ENCODE data around the gene ZC3H12D. TPM values are rescaled to one million over a fixed set of nuclear protein-coding genes. Genes with fewer than 3 reads are reported as not detected.

Gene ZC3H12D
- total and polyA plus RNA-seq, 5 experiments from 2014 or later = 1.1 to 63.5 (median 1.7) TPM

DNA sequence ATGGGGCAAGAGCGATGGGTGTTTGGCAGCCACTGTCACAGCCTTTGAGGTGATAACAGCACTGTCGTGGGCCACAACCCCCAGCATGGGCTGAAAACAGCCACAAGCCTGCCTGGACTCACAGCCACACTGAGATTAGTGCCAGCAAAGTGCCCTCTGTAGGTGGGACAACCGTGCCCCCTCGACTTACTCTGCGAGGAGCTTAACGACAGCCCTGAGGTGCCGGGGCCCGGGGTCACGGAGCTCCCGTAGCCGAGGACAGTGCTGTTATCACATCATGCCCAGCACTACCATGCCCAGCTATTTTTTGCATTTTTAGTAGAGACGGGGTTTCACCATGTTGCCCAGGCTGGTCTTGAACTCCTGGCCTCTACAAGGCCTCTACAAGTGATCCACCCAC lies 48.2 kb downstream of the ZC3H12D start:
- H3K27ac Mint-ChIP-seq = no peak overlapping the region
- ATAC-seq (no peak), DNase-seq (no peak)
- peaks cover 4 to 22% (median 11%) of the 10 kb centered on the region in 4 donors for H3K4me1 Mint-ChIP-seq
- H3K27me3 Mint-ChIP-seq = no peaks in the 10 kb centered on the region
- POLR2A ChIA-PET = no interaction called here
- H3K9me3 Mint-ChIP-seq = no peaks in the 10 kb centered on the region
- H3K4me3 Mint-ChIP-seq = no peak overlapping the region
- no peaks in the 10 kb centered on the region for H3K36me3 Mint-ChIP-seq

DNA sequence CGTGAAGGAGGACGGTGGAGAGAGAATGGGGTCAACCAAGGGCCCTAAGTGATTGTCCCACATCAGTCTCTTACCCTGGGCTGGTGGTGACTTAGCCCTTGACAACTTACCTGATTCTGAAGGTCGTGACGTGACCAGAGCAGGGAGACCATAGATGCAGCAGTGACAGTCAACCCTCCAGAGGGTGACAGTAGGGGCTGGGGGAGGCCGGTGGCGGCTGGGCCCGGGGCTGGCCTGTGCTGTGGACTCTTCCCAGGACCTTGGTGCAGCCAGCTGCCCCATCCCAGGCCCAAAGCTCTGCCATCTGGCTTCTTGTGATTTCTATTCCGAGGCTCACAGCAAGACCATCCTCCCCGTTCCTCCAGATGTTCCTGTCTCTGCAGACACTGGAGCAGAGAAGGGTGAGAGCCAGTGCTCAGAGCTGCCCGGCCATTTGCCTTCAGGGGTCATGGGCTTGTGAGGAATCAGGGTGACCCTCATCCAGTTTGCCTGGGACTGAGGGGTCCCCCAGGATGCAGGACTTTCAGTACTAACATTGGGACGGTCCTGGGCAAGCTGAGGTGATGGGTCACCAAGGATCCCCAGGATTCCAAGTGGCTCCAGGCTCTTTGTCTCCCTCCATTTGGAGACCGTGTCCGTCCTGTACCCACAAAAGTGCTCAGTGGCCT lies 48.8 kb downstream of the ZC3H12D start:
- ATAC-seq (no peak), DNase-seq (no peak)
- H3K9me3 Mint-ChIP-seq = no peaks in the 10 kb centered on the region
- no peak overlapping the region for H3K4me3 Mint-ChIP-seq
- no peaks in the 10 kb centered on the region for H3K27me3 Mint-ChIP-seq
- POLR2A ChIA-PET = no interaction called here
- H3K36me3 Mint-ChIP-seq = no peaks in the 10 kb centered on the region
- peak overlapping the region in 1 of 10 donors; percentile 43 for H3K27ac Mint-ChIP-seq
- peaks cover 4 to 22% (median 11%) of the 10 kb centered on the region in 4 donors for H3K4me1 Mint-ChIP-seq

GRCh38 chr6:149433881-149434280 lies 50.9 kb downstream of the ZC3H12D start:
- ATAC-seq = no peak
- POLR2A ChIA-PET = no interaction called here
- Mint-ChIP-seq H3K9me3 (no peaks in the 10 kb centered on the region), H3K27me3 (no peaks in the 10 kb centered on the region), H3K36me3 (no peaks in the 10 kb centered on the region), H3K4me3 (no peak overlapping the region), H3K4me1 (peaks cover 4 to 17% (median 11%) of the 10 kb centered on the region in 4 donors), H3K27ac (peak overlapping the region in 1 of 10 donors; percentile 38)
- no peak for DNase-seq

GRCh38 chr6:149433405-149433804 lies 51.4 kb downstream of the ZC3H12D start:
- POLR2A ChIA-PET = no interaction called here
- no peak for ATAC-seq
- no peak overlapping the region for H3K4me3 Mint-ChIP-seq
- peaks cover 4 to 14% (median 11%) of the 10 kb centered on the region in 4 donors for H3K4me1 Mint-ChIP-seq
- H3K27ac Mint-ChIP-seq = no peak overlapping the region
- no peaks in the 10 kb centered on the region for H3K36me3 Mint-ChIP-seq
- H3K9me3 Mint-ChIP-seq = no peaks in the 10 kb centered on the region
- DNase-seq = no peak
- H3K27me3 Mint-ChIP-seq = peaks cover 0 to 2% (median 0%) of the 10 kb centered on the region in 5 donors

- Mint-ChIP-seq H3K4me1 (peaks cover 1 to 8% (median 5%) of the 10 kb centered on the region in 4 donors), H3K36me3 (no peaks in the 10 kb centered on the region), H3K27ac (peak overlapping the region in 7 of 10 donors; percentile 24 to 89 (median 83)), H3K27me3 (peaks cover 0 to 4% (median 0%) of the 10 kb centered on the region in 5 donors), H3K4me3 (peak overlapping the region; percentile 45 to 86 (median 74)), H3K9me3 (no peaks in the 10 kb centered on the region)
- peak; percentile 70 to 93 (median 84) for DNase-seq
- ATAC-seq = peak; percentile 91 to 96
- POLR2A ChIA-PET = interaction anchor here (0.7 to 1.6 kb wide), 7 partner anchors 86 to 403 kb away, joined by 3 to 6 read pairs (median 4); partner anchors contain the start of gene TAB2
Measured at GRCh38 chr6:149431905-149432775, 52.7 kb downstream of the ZC3H12D start.

DNA sequence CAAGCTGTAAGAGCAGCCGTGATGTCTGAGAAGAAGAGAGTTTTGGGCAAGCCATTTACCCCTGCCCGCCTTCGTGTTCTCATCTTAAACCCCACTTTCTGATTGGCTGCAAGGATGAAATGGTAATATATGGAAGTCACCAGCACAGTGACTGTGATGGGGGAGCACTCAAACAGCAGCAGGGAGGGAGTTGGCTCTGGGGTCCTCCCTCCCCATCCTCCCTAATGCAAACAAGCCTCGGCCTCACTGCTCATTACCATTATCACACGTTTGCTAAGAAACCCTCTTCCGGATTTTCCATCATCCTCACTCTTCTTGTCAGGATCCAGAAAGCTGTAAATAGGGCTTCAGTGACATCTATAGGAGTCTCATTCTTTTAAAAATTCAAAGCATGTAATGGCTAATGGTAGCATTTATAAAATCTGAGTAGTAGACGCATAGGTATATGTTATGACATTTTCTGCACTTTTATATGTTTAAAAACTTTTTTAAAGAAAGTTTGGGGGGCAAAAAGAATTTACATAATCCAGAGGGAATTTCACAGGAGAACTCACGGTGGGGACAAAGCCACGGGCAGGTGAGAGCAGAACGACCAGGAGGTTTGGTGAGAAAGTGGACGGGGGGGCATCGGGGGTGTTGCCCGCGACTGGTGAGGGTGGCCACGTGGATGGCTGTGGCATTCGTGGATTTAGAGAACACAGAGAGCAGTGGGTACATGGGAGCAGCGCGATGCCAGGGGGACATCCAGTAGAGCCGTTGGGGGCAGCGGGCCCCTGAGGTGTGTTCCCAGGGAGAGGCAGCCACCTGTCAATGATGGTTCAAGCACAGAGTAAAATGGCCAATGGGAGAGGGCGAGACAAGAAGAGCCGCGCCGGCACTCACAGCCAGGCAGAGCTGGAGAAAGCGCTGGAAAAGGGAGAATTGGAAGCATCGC lies 55.1 kb downstream of the ZC3H12D start:
- Mint-ChIP-seq H3K27ac (peak overlapping the region in 2 of 10 donors; percentile 19 to 58), H3K4me3 (peak overlapping the region in 1 of 10 donors; percentile 43), H3K9me3 (no peaks in the 10 kb centered on the region), H3K36me3 (no peaks in the 10 kb centered on the region), H3K27me3 (peaks cover 0 to 6% (median 0%) of the 10 kb centered on the region in 5 donors), H3K4me1 (peaks cover 0 to 5% (median 3%) of the 10 kb centered on the region in 4 donors)
- no peak for ATAC-seq
- DNase-seq = no peak
- POLR2A ChIA-PET = no interaction called here

DNA sequence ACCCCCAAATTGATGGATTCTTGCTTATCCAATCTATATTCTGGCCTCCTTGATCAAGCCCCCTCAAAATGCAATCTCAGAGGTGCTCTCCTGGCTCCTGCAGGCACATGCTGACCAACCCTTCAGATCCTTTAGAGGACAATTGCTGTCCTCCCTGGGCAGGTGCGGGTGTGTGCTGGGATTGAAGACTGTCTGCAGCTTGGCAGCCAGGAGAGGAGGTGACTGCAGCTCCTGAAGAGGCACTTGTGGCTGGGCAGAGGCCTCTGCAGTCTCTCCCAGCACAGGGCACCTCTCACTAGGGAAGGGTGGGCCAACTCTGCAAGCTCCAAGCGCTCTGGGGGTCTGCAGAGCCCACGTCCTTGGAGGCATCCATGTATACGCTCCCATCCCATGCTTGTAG lies 56.2 kb downstream of the ZC3H12D start:
- Mint-ChIP-seq H3K36me3 (no peaks in the 10 kb centered on the region), H3K27me3 (peaks cover 0 to 6% (median 0%) of the 10 kb centered on the region in 5 donors), H3K27ac (peak overlapping the region in 2 of 10 donors; percentile 53 to 55), H3K9me3 (no peaks in the 10 kb centered on the region), H3K4me1 (peaks cover 0 to 5% (median 3%) of the 10 kb centered on the region in 4 donors), H3K4me3 (no peak overlapping the region)
- POLR2A ChIA-PET = no interaction called here
- DNase-seq = no peak
- ATAC-seq = no peak

- H3K9me3 Mint-ChIP-seq = no peaks in the 10 kb centered on the region
- peaks cover 0 to 1% (median 0%) of the 10 kb centered on the region in 4 donors for H3K4me1 Mint-ChIP-seq
- DNase-seq (no peak), ATAC-seq (no peak)
- peaks cover 0 to 6% (median 0%) of the 10 kb centered on the region in 5 donors for H3K27me3 Mint-ChIP-seq
- H3K4me3 Mint-ChIP-seq = no peak overlapping the region
- H3K27ac Mint-ChIP-seq = no peak overlapping the region
- no peaks in the 10 kb centered on the region for H3K36me3 Mint-ChIP-seq
- POLR2A ChIA-PET = no interaction called here
Measured at GRCh38 chr6:149425754-149426153, 59.1 kb downstream of the ZC3H12D start.

DNA sequence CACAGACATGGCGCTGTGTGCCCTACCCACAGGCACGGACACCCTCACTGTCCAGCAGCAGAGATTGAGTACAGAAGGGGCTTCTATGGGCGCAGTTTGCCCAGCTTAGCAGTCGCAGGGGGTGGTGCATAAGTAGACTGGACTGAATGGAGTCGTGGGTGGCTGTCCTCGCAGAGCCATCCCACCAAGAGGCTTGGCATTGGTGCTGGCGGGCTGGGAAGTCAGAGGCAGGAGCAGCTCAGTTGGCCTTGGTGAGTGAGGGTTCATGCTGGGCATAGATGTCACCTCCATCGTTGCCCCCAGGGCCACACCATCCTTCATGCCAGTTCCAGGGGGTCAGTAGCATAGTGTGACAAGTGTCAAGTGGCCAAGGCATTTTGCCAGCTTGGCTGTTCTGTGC lies 59.6 kb downstream of the ZC3H12D start:
- H3K9me3 Mint-ChIP-seq = no peaks in the 10 kb centered on the region
- H3K27ac Mint-ChIP-seq = peak overlapping the region in 1 of 10 donors; percentile 20
- H3K4me3 Mint-ChIP-seq = no peak overlapping the region
- DNase-seq (no peak), ATAC-seq (no peak)
- H3K36me3 Mint-ChIP-seq = no peaks in the 10 kb centered on the region
- POLR2A ChIA-PET = no interaction called here
- H3K4me1 Mint-ChIP-seq = peaks cover 0 to 2% (median under 1%) of the 10 kb centered on the region in 4 donors
- H3K27me3 Mint-ChIP-seq = peaks cover 0 to 6% (median 0%) of the 10 kb centered on the region in 5 donors

- ATAC-seq (no peak), DNase-seq (no peak)
- Mint-ChIP-seq H3K27ac (no peak overlapping the region), H3K4me1 (peaks cover 0 to 5% (median under 1%) of the 10 kb centered on the region in 4 donors), H3K36me3 (no peaks in the 10 kb centered on the region), H3K4me3 (no peak overlapping the region), H3K27me3 (peaks cover 0 to 6% (median 0%) of the 10 kb centered on the region in 5 donors), H3K9me3 (no peaks in the 10 kb centered on the region)
- POLR2A ChIA-PET = no interaction called here
Measured at GRCh38 chr6:149423964-149424440, 60.8 kb downstream of the ZC3H12D start.

DNA sequence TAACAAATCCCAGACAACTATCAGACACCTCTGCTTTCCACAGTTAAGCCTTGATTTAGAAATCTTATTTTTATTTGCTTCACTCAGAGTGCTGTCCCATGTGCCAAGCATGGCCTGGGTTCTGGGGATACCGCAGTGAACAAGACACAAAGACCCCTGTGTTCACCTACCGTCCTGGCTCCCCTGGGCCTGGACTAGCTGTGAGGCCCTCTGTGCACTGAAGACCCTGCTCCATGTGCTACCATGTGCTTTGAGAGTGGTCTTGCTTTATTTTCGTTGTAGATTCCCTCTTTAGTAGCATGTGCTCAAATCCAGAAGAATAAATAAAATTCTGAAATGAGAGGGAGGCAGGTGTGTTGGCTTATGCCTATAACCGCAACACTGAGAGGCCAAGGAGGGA lies 62.2 kb downstream of the ZC3H12D start:
- no peak for ATAC-seq
- H3K27ac Mint-ChIP-seq = no peak overlapping the region
- H3K36me3 Mint-ChIP-seq = no peaks in the 10 kb centered on the region
- no peak for DNase-seq
- peaks cover 0 to 2% (median 0%) of the 10 kb centered on the region in 9 donors for H3K9me3 Mint-ChIP-seq
- POLR2A ChIA-PET = interaction anchor here (0.6 kb wide), 1 partner anchor 89 kb away, joined by 3 read pairs; no protein-coding TSS in a partner anchor
- peaks cover 0 to 5% (median under 1%) of the 10 kb centered on the region in 4 donors for H3K4me1 Mint-ChIP-seq
- no peak overlapping the region for H3K4me3 Mint-ChIP-seq
- peaks cover 0 to 2% (median 0%) of the 10 kb centered on the region in 5 donors for H3K27me3 Mint-ChIP-seq

GRCh38 chr6:149421132-149421531 lies 63.7 kb downstream of the ZC3H12D start:
- DNase-seq = no peak
- POLR2A ChIA-PET = no interaction called here
- no peak for ATAC-seq
- Mint-ChIP-seq H3K27ac (no peak overlapping the region), H3K9me3 (peaks cover 0 to 11% (median 4%) of the 10 kb centered on the region in 9 donors), H3K4me3 (no peak overlapping the region), H3K27me3 (no peaks in the 10 kb centered on the region), H3K36me3 (peaks cover 0 to 8% (median 0%) of the 10 kb centered on the region in 3 donors), H3K4me1 (peaks cover 0 to 5% (median under 1%) of the 10 kb centered on the region in 4 donors)

Measured in naive thymus-derived CD8-positive, alpha-beta T cell (primary cell).